GM23338 (cell line): ENCODE results near the gene AMDHD1. TPM values are rescaled to one million over a fixed set of nuclear protein-coding genes. Genes with fewer than 3 reads are reported as not detected.

Source experiments
- ATAC-seq: fragments of 200-7000 bp; cut with Tn5 transposase; 3 replicates; pipeline ENCODE4 v1.9.1; 2020
- DNase-seq: peaks from one replicate; pipeline ENCODE4 v3.0.0-alpha.2; 2015; ENCODE audit warnings: low spot score
- H2AFZ ChIP-seq: fragments of 200-600 bp; sonication (generic); 2 replicates; pipeline ENCODE4 v1.8.0; 2016; ENCODE audit warnings: antibody characterized with exemption, mild to moderate bottlenecking, moderate library complexity
- H3F3A ChIP-seq: fragments of 200-600 bp; sonication (generic); replicated peaks from 2 replicates; pipeline ENCODE4 v1.8.0; 2017; ENCODE audit warnings: antibody characterized with exemption, mixed run types, low read depth
- H3K27ac ChIP-seq: fragments of 200-600 bp; sonication (generic); 2 replicates; pipeline ENCODE4 v1.6.1; 2016; ENCODE audit warnings: low read depth
- H3K27me3 ChIP-seq: fragments of 200-600 bp; sonication (generic); 2 replicates; pipeline ENCODE4 v1.8.0; 2016; ENCODE audit warnings: mild to moderate bottlenecking, mixed run types, moderate library complexity; ENCODE audit not compliant: insufficient read depth
- H3K36me3 ChIP-seq: fragments of 200-600 bp; sonication (generic); 2 replicates; pipeline ENCODE4 v1.8.0; 2016; ENCODE audit warnings: mild to moderate bottlenecking; ENCODE audit not compliant: insufficient read depth
- H3K4me1 ChIP-seq: fragments of 200-600 bp; sonication (generic); 2 replicates; pipeline ENCODE4 v1.8.0; 2016; ENCODE audit warnings: mild to moderate bottlenecking, moderate library complexity; ENCODE audit not compliant: insufficient read depth
- H3K4me2 ChIP-seq: fragments of 200-600 bp; sonication (generic); 2 replicates; pipeline ENCODE4 v1.7.1; 2017; ENCODE audit warnings: mixed run types
- H3K4me3 ChIP-seq: fragments of 200-600 bp; sonication (generic); 2 replicates; pipeline ENCODE4 v1.6.1; 2016; ENCODE audit warnings: mixed run types
- H3K79me2 ChIP-seq: fragments of 200-600 bp; sonication (generic); replicated peaks from 2 replicates; pipeline ENCODE4 v1.8.0; 2017; ENCODE audit warnings: mild to moderate bottlenecking; ENCODE audit not compliant: insufficient read depth
- H3K9me2 ChIP-seq: fragments of 200-600 bp; sonication (generic); 2 replicates; pipeline ENCODE4 v1.8.0; 2017; ENCODE audit not compliant: insufficient read depth
- H4K20me1 ChIP-seq: fragments of 200-600 bp; sonication (generic); replicated peaks from 2 replicates; pipeline ENCODE4 v1.8.0; 2017; ENCODE audit warnings: mild to moderate bottlenecking; ENCODE audit not compliant: insufficient read depth
- H3K27ac Mint-ChIP-seq: 2 replicates; pipeline ENCODE4 v1.8.0; 2020; ENCODE audit warnings: inconsistent platforms, mild to moderate bottlenecking, moderate library complexity, mixed read lengths
- H3K27me3 Mint-ChIP-seq: 3 replicates; pipeline ENCODE4 v1.8.0; 2022; ENCODE audit warnings: low read depth, mild to moderate bottlenecking, moderate library complexity, mixed read lengths, inconsistent platforms; ENCODE audit not compliant: insufficient read depth, poor library complexity
- H3K36me3 Mint-ChIP-seq: 3 replicates; pipeline ENCODE4 v1.8.0; 2021; ENCODE audit warnings: low read depth, mild to moderate bottlenecking, inconsistent platforms, moderate library complexity, mixed read lengths
- H3K4me1 Mint-ChIP-seq: 3 replicates; pipeline ENCODE4 v1.8.0; 2020; ENCODE audit warnings: mild to moderate bottlenecking, inconsistent platforms, mixed read lengths
- H3K4me3 Mint-ChIP-seq: 3 replicates; pipeline ENCODE4 v1.8.0; 2021; ENCODE audit warnings: moderate library complexity, mild to moderate bottlenecking, inconsistent platforms, mixed read lengths
- H3K9me3 Mint-ChIP-seq: 3 replicates; pipeline ENCODE4 v1.8.0; 2020; ENCODE audit warnings: moderate library complexity, mild to moderate bottlenecking, inconsistent platforms, mixed read lengths
- CREB1 ChIP-seq: fragments of 250-450 bp; sonication (Bioruptor Pico); IDR thresholded peaks from 2 replicates; pipeline ENCODE4 v1.5.0; 2020; ENCODE audit warnings: low read depth, mild to moderate bottlenecking, moderate library complexity
- EZH2 ChIP-seq: fragments of 200-600 bp; sonication (generic); IDR thresholded peaks from one replicate; pipeline ENCODE4 v1.8.0; 2017; ENCODE audit warnings: antibody characterized with exemption, mild to moderate bottlenecking, low read depth; ENCODE audit not compliant: unreplicated experiment
- ZNF114 ChIP-seq: fragments of 250-450 bp; sonication (Bioruptor Pico); IDR thresholded peaks from 2 replicates; pipeline ENCODE4 v1.5.0; 2020; ENCODE audit warnings: mild to moderate bottlenecking, moderate library complexity
- ZNF331 ChIP-seq: fragments of 250-450 bp; sonication (Bioruptor Pico); IDR thresholded peaks from 2 replicates; pipeline ENCODE4 v1.5.0; 2020; ENCODE audit warnings: low read depth, mild to moderate bottlenecking, moderate library complexity
- polyA plus RNA-seq: library from polyadenylated mRNA; unstranded; fragments of >200 nt; fragmentation: Nextera tagmentation; extraction: Ambion mirVana; gene quantifications from 2 replicates; pipeline ENCODE4 v1.2.1, GENCODE V29; 2016
- total RNA-seq: library from RNA; depleted of rRNA; stranded (reverse); fragments of >200 nt; shearing (Covaris generic); gene quantifications from 2 replicates; pipeline ENCODE4 v1.2.3, GENCODE V29; 2014
- TF ChIP-seq, protein P1 (sequence below): fragments of 250-450 bp; sonication (Bioruptor Pico); IDR thresholded peaks from 2 replicates; pipeline ENCODE4 v1.5.0; 2020; ENCODE audit warnings: mild to moderate bottlenecking, moderate library complexity

AMDHD1 gene
- total and polyA plus RNA-seq, 2 experiments from 2014 or later = 0.21 to 0.24 TPM

DNA sequence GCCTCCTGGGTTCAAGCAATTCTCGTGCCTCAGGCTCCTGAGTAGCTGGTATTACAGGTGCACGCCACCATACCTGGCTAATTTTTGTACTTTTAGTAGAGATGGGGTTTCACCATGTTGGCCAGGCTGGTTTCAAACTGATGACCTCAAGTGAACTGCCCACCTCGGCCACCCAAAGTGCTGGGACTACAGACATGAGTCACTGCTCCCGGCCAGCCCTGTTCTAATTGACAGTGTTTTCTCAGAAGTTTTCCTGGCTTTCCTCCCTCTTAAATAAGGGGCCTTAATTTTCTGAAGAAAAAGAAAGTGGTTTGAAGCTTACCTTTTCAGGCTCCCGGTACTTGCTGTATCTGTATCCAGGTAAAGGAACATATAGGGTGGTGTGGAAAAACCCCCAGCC lies 51.3 kb downstream of the AMDHD1 start:
- Histone ChIP-seq H2AFZ (no peak overlapping the region), H3K4me2 (no peak overlapping the region), H4K20me1 (no peaks in the 10 kb centered on the region), H3F3A (no peaks in the 10 kb centered on the region), H3K79me2 (no peaks in the 10 kb centered on the region), H3K27me3 (no peaks in the 10 kb centered on the region), H3K9me2 (no peaks in the 10 kb centered on the region), H3K27ac (no peak overlapping the region), H3K4me1 (peaks cover 10% of the 10 kb centered on the region), H3K4me3 (no peak overlapping the region), H3K36me3 (no peaks in the 10 kb centered on the region)
- H3K36me3 Mint-ChIP-seq = no peaks in the 10 kb centered on the region
- H3K27ac Mint-ChIP-seq = no peak overlapping the region
- no peak overlapping the region for H3K4me3 Mint-ChIP-seq
- no peaks in the 10 kb centered on the region for H3K9me3 Mint-ChIP-seq
- H3K4me1 Mint-ChIP-seq = peaks cover 20% of the 10 kb centered on the region
- DNase-seq (no peak), ATAC-seq (no peak)
- H3K27me3 Mint-ChIP-seq = peaks cover 5% of the 10 kb centered on the region
- TF ChIP-seq ZNF331 (CRISPR knock-in tag) = no peak
- no peak for TF ChIP-seq CREB1
- no peak for TF ChIP-seq EZH2
- TF ChIP-seq, protein P1, sequence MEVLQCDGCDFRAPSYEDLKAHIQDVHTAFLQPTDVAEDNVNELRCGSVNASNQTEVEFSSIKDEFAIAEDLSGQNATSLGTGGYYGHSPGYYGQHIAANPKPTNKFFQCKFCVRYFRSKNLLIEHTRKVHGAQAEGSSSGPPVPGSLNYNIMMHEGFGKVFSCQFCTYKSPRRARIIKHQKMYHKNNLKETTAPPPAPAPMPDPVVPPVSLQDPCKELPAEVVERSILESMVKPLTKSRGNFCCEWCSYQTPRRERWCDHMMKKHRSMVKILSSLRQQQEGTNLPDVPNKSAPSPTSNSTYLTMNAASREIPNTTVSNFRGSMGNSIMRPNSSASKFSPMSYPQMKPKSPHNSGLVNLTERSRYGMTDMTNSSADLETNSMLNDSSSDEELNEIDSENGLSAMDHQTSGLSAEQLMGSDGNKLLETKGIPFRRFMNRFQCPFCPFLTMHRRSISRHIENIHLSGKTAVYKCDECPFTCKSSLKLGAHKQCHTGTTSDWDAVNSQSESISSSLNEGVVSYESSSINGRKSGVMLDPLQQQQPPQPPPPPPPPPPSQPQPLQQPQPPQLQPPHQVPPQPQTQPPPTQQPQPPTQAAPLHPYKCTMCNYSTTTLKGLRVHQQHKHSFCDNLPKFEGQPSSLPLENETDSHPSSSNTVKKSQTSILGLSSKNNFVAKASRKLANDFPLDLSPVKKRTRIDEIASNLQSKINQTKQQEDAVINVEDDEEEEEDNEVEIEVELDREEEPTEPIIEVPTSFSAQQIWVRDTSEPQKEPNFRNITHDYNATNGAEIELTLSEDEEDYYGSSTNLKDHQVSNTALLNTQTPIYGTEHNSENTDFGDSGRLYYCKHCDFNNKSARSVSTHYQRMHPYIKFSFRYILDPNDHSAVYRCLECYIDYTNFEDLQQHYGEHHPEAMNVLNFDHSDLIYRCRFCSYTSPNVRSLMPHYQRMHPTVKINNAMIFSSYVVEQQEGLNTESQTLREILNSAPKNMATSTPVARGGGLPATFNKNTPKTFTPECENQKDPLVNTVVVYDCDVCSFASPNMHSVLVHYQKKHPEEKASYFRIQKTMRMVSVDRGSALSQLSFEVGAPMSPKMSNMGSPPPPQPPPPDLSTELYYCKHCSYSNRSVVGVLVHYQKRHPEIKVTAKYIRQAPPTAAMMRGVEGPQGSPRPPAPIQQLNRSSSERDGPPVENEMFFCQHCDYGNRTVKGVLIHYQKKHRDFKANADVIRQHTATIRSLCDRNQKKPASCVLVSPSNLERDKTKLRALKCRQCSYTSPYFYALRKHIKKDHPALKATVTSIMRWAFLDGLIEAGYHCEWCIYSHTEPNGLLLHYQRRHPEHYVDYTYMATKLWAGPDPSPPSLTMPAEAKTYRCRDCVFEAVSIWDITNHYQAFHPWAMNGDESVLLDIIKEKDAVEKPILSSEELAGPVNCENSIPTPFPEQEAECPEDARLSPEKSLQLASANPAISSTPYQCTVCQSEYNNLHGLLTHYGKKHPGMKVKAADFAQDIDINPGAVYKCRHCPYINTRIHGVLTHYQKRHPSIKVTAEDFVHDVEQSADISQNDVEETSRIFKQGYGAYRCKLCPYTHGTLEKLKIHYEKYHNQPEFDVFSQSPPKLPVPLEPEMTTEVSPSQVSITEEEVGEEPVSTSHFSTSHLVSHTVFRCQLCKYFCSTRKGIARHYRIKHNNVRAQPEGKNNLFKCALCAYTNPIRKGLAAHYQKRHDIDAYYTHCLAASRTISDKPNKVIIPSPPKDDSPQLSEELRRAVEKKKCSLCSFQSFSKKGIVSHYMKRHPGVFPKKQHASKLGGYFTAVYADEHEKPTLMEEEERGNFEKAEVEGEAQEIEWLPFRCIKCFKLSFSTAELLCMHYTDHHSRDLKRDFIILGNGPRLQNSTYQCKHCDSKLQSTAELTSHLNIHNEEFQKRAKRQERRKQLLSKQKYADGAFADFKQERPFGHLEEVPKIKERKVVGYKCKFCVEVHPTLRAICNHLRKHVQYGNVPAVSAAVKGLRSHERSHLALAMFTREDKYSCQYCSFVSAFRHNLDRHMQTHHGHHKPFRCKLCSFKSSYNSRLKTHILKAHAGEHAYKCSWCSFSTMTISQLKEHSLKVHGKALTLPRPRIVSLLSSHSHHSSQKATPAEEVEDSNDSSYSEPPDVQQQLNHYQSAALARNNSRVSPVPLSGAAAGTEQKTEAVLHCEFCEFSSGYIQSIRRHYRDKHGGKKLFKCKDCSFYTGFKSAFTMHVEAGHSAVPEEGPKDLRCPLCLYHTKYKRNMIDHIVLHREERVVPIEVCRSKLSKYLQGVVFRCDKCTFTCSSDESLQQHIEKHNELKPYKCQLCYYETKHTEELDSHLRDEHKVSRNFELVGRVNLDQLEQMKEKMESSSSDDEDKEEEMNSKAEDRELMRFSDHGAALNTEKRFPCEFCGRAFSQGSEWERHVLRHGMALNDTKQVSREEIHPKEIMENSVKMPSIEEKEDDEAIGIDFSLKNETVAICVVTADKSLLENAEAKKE (CRISPR knock-in tag) = no peak

DNA sequence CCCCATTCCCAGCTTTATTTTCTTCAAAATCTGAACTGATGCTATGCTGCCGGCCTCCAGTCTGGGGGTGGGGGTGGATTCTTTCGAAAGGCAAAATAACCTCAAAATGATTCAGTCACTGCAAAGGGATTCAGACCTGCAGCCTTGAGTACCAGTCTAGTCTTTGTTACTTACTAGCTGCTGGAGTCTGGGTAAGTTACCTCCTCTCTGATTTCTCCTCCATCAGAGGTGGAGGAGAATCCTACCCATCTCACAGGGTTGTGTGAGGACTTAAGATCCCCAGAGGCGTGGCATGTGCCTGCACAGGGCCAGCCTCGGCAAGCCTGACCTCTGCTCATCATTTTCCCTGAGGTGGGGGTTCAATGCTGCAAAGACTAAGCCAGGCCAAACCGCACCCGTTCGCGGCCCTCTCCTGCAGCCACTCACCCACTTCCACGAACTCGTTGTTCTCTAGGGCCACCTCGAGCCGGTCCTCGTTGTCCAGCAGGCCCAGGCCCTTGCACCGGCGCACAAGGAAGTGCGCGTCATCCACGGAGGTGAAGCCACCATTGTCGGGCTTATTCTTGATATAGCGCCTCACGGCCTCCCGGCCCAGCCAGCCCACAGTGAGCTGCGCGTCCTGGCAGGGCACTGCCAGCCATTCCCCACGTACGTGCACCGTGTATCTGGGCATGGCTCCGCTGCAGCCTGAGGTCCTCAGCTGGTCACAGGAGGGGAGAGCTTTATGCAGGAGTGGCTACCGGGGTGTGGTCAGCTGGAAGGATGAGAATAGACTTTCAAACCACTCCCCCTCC lies 52.3 kb downstream of the AMDHD1 start:
- Histone ChIP-seq H3K4me2 (no peak overlapping the region), H3K36me3 (no peaks in the 10 kb centered on the region), H3F3A (no peaks in the 10 kb centered on the region), H4K20me1 (peaks cover 3% of the 10 kb centered on the region; the same call in 1 of the 2 replicates), H3K27ac (no peak overlapping the region), H3K4me3 (no peak overlapping the region), H3K4me1 (peaks cover 3% of the 10 kb centered on the region), H3K27me3 (no peaks in the 10 kb centered on the region), H3K79me2 (no peaks in the 10 kb centered on the region), H2AFZ (no peak overlapping the region), H3K9me2 (no peaks in the 10 kb centered on the region)
- no peak overlapping the region for H3K4me3 Mint-ChIP-seq
- peaks cover 3% of the 10 kb centered on the region for H3K27me3 Mint-ChIP-seq
- ATAC-seq (no peak), DNase-seq (no peak)
- no peak overlapping the region for H3K27ac Mint-ChIP-seq
- peaks cover 11% of the 10 kb centered on the region for H3K4me1 Mint-ChIP-seq
- no peaks in the 10 kb centered on the region; the same call in 2 of the 3 replicates for H3K36me3 Mint-ChIP-seq
- no peaks in the 10 kb centered on the region for H3K9me3 Mint-ChIP-seq
- TF ChIP-seq ZNF114 (CRISPR knock-in tag) (no peak), CREB1 (no peak)
- TF ChIP-seq, protein P1 (CRISPR knock-in tag) = no peak
